TTC549 (cell line): ENCODE data around the gene C5orf52.
"Not testable (repeated sequence)": the region's sequence is repeated elsewhere in the genome, so short reads cannot be mapped to it uniquely, and the experiment has no call there.

Experiments used
- FAIRE-seq: peaks from 2 replicates; lab custom pipeline; 2012; peaks lifted over from hg19 to GRCh38; lab: Jason Lieb, UNC

The C5orf52 gene

DNA sequence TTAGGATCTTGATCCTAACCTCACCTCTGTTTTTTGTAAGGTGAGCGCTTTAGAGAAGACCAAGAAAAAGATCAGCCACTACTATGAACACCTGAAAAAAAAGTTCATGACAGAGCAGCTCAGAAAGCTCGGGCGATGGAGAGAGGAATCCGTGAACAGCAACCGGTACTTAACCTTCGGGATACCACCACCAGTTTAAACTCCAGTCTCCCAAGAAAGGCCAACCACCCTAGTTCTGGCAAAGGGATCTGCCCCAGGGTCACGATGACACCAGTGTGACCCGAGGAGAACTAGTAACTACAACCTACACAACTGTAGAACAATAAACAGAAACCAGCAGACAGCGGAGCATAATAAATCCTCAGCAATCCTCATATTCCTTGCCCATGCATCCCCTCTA, 8.5 kb downstream of the C5orf52 start:
- FAIRE-seq: no peak

DNA sequence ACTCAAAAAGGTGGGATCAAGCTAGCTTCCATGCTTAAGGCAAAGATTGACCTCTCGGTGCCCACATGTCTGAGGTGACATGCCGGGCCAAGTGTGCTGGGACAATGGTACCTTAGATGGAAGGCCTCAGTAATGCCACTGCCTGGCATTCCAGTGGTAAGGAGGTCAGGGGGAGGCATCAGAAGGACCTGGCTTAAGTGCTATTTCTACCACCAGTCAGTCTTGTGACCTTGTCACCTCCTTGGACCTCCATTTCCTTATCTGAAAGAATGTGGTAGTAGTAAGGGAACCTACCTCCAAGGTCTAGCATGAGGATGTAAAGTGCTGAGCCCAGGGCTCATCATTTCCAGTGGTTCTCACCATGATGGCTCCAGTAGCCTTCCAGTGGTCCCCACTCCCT, 8.9 kb downstream of the C5orf52 start:
- no peak for FAIRE-seq

DNA sequence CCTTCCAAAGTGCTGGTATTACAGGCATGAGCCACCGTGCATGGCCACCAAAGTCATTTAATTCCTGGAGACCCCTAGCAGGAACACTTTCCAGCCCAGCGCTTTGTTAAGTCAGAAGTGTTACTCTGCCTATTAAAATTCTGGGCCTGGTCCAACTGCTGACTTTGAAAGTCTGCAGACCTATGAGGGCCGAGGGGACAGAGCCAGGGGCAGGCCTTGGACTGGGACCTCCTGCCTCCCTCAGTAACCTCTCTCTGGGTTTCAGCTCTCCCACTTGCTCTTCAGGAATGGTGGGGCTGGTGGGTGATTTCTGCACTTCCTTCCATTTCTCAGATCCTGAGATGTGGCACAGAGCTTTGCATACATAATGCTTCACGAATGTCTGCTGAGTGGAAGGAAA, 9.7 kb downstream of the C5orf52 start:
- no peak for FAIRE-seq

DNA sequence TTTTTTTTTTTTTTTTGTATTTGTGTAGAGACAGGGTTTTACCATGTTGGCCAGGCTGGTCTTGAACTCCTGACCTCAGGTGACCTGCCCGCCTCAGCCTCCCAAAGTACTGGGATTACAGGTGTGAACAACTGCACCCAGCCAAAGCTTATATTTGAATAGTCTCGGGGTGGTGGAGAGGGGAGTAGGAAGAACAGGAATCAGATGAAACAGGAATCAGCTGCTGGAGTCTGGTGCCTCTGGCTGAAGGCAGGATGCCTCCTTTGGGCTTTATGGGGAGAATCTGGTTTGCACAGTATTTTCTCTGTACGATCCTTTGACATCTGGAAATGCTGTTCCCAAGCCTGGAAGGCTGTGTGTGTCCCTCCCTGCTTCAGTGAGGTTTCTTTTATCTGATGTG, 10.9 kb downstream of the C5orf52 start:
- no peak for FAIRE-seq

DNA sequence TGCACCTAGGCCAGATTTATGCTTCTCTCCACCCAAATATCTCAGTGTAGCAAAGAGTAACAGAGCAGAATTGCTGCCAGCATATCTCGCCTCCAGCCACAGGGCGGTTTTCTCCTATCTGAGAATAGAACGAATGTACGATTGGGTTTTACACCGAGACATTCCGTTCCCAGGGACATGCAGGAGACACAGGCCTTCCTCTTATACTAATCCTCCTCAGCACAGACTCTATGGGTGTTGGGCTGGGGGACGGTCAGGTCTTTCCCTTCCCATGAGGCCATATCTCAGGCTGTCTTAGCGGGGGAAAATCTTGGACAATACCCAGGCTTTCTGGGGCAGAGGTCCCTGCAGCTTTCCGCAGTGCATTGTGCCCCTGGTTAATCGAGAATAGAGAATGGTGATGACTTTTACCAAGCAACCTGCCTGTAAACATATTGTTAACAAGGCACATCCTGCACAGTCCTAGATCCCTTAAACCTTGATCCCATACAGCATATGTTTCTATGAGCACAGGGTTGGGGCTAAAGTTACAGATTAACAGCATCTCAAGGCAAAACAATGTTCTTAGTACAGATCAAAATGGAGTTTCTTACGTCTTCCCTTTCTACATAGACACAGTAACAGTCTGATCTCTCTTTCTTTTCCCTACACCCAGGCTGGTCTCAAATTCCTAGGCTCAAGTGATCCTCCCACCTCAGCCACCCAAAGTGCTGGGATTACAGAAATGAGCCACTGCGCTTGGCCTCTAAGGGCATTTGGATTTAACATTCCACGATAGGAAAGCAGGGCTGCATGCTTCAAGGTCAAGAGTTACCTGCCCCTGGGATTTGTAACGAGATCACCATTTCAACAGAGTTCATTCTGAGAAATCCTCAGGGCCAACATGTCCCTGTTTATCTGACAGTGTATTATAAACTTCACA, 15.2 kb downstream of the C5orf52 start:
- not testable (repeated sequence) for FAIRE-seq

DNA sequence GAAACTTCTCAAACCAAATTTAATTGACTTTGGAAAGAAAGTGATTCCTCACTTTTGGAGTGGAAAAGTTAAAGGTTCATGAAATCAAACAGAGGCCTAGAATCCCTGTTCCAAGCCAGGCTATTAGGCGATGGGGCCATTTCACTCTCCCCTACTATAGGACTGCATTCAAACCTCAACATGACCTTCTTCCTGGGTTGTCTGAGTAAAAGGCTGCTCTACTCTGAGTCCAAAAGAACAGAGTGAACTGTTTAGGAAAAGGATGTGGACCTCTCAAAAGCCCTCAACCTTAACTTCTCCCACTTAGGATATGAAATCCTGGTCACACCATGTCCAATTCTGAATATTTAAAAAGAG, 15.8 kb downstream of the C5orf52 start:
- FAIRE-seq: no peak

DNA sequence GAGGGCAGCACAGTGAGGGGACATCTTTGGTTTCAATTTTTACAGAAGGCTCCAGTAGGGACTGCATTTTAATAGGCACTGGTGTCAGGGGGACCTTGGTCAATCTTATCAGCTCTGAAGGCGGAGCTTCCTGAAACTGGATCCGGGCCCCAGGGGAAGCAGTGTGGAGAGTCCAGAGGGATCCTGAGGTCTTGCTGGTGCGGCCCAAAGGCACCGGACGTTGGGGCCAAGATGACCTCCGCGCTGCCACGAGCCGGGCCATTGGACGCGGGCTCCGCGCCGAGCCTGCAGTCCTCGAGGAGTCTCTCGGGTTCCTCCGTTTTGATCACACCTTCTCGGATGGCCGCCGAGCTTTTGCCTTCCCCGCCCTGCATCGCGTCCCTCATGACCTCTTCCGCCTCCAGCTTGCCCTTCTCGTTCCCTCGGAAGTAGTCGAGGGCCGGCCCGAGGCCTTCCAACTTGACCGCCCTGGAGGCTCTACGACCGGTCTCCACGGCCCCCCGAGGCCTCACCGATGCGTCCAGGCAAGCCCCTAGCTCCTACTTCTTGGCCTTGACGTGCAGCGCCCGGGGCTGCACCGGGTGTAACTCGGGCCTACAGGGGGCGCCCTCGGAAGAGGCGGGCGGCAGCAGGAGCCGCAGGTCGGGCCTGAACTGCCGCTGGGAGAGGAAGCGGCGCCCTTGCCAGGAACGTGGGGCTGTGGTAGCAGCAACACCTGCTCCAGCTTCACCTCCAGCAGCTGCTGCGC, 18.8 kb downstream of the C5orf52 start:
- no peak for FAIRE-seq

DNA sequence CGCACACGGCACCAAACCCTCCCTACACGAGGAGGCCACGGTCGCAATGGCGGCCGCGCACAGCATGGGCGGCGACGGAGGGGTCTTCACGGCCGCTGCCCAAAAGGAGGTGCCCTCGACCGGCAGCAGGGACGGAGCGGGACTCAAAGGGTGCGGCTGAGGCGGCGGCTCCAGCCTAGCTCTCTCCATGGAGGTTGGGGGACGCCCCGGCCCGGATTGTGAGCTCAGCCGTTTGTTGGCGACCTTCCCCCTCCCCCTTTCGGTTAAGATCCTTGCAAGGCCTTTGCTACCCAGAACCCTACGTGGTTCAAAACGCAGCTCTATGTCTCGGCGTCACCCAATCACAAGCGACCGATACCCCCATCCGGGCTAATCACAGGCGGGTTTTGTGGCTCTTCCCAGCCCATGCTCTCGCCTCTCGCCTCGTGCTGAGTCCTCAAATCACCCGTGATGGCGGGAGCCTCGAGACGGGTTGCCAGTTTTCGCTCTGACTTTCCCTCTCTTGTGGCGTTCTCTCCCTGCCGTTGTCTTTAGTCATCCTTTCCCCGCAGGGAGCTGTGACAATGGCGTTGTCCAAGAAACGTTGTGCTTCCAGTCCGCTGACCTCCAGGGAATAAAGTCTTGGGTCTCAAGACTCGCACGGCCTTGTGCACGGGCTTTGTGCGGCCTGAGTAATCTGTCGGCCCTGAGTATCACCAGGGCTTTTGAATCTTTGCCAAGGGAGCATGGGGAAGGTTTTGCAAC, 19.5 kb downstream of the C5orf52 start:
- FAIRE-seq: no peak

DNA sequence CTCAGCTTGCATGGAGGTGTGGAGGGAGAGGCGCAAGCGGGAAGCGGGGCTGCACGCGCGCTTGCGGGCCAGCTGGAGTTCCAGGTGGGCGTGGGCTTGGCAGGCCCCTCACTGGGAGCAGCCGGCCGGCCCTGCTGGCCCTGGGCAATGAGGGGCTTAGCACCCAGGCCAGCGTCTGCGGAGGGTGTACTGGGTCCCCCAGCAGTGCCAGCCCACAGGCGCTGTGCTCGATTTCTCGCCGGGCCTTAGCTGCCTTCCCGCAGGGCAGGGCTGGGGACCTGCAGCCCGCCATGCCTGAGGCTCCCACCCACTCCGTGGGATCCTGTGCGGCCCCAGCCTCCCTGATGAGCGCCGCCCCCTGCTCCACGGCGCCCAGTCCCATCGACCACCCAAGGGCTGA, 22.5 kb downstream of the C5orf52 start:
- not testable (repeated sequence) for FAIRE-seq

DNA sequence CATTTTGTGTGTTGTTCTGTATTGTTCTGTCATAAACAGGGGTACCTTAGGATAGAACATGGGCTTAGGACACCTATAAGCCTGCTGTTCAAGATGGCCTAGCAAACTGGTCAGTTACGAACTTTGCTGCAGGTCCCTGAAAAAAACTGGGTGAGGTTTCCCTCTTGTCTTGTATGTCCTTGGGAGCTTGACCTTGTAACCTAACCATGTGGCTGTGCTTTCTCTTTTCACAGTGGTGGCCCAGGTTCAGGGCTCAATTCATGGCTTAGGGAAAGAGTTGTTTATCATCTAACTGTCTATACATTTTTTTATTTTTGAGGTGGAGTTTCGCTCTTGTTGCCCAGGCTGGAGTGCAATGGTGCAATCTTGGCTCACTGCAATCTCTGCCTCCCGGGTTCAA, 24.8 kb downstream of the C5orf52 start:
- not testable (repeated sequence) for FAIRE-seq

DNA sequence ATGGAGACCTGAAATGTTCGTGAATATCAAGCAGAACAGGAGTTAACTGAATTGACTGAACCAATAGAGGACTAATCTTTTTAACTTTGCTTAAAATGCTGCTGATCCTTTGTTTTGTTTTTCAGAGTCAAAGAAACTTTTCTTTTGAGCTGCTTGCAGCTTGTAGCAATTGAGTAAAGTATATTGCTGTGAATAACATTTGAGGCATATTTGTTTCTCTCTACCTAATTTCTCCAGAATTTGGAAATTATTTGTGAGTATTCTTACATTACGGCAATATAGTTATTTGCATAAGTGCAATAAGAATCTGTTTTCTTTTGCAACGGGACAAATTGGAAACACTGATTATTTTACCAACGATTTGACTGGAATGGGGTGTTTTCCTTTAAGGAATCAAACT, 27.3 kb downstream of the C5orf52 start:
- FAIRE-seq: not testable (repeated sequence)

DNA sequence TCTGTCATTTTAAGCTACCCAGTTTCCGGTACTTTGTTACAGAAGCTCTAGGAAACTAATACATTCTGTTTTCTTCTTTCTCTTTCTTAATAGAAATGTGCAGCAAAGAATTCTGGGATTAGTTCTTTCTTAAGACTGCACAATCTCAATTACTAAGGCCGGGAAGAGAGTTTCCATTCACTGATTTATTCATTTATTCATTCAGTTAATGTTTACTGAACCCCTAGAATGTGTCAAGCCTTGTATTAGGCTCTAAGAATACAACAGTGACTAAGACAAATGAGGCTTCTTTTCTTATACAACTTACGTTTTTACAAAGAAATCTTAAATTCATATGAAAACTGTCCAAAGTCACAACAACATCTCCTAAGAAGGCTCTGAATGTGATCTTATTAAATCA, 32.4 kb downstream of the C5orf52 start:
- FAIRE-seq: no peak

DNA sequence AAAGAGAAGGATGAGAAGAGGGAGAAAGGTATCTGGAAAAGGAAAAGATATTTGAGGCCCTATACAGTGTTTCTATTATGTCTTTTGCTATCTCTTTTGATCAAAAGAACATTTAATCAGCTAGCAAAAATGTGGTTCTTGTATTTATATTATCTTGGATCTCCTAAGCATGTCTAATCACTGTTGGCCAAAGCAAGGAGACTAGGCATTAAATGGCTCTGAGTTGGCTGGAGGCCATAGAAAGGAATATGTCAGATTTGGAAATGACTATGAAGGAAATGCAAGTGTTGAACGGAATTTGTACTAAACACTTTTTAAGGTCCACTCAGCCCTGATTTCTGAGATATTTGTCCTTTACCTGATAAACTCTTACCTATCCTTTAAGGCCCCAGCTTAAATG, 37.5 kb downstream of the C5orf52 start:
- no peak for FAIRE-seq

DNA sequence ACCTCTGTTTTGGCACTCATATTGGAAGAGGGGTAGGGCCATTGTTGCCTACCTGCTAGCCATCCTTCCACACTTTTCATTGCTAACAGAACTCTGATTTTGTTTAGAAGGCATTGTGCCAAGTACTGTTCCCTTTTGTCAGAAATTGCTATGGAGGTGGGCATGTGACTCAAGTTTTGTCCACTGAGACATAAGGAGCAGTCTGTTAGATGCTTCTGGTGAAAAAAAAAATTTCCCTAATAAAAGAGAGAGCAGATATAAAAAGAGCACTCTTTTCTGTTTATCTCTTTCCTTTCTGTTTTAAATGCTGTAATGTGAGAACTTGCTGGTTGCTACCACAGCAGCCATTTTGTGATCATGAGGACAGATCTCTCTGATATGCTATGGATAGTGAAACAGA, 38.0 kb downstream of the C5orf52 start:
- FAIRE-seq: no peak

DNA sequence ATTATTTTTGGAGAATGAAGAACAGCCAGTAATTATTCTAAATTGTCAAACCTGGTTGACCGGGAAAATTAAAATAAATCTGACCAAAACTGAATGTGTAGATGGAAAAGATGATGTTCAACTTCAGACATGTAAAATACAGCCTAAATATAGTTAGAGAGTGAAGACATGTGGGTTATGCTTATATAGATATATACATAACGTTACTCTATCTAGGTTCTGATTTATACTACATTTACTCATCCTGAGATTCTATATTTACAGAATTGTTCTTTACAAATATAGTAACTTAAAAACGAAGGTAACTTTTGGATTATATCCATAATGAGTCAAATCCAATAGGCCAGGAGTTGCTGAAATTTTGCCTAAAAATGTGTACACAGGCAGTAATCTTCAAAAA, 39.1 kb downstream of the C5orf52 start:
- FAIRE-seq: no peak

DNA sequence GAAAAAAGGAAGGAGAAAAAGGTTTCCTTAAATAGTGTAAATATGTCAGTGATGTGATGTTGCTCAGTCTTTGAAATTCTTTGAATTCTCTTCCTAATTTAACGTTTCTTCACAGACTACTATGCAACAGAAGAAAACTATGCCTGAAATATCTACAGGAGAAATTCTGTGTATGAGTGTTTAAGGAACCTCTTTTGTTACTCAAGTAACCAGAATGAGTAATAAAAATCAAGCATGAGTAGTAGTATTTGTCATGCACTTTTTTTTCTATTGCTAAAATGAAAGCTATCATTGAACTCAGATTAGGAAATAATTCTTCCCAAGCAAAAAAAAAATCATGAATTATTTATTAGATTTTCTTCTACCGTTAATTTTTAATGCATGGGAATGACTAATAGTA, 39.5 kb downstream of the C5orf52 start:
- no peak for FAIRE-seq

DNA sequence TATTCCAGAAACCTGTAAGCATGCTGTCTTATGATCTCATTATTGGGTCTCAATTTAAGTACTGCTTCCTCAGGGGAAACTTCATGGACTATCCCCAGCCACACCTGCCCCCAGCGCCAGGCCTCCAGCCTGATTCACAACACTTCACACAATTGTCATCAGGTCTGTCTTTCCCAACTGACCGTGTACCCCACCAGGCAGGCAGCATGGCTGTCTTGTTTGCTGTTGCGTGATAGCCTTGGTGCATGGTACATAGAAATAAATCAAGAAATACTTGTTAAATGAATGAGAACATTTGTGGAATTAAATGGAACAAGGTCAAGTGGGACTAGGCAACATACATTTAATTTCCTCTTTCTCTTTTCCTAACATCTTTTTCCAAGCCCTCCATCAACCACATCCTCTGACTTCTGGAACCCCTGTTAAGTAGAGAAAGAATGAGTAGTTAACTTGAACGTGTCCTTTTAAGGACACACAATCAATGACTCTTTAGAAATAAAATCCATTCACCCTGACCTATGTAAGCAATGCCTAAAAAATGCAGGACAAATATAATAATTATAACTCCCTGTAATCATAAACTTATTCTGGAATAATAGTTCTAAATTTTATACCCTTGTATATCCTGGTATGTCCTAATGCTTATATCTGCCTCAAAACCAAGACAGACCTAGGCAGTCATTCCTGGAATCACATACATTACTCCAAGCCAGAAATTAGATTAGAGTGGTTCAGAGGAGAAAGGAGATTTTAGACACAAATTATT, 42.7 kb downstream of the C5orf52 start:
- no peak for FAIRE-seq

DNA sequence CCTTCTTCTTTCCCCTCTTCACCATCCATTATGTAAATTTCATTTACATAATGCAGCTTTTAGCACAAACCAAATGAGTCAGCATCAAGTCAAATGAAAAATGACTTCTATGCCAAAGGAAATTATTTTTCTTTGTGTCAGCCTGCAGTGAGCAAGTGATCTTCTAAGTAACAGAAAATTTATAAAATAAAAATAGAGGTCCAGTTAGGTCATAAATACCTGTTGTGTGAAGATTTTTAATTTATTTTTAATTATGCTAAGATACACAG, 43.2 kb downstream of the C5orf52 start:
- no peak for FAIRE-seq

DNA sequence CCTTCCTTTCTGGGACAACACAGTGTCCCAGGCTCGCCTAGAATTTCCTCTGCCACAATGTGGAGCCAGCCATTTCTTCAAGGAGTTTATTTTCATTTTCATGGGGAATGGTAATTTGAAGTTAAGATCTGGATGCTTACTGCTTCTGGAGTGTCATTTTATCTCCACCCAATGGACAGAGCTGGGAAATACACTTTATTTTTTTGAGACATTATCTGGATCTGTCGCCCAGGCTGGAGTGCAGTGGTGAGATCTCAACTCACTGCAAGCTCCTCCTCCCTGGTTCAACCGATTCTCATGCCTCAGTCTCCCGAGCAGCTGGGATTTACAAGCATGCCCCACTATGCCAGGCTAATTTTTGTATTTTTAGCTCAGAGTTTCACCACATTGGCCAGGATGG, 47.2 kb downstream of the C5orf52 start:
- peak; percentile 28 for FAIRE-seq

DNA sequence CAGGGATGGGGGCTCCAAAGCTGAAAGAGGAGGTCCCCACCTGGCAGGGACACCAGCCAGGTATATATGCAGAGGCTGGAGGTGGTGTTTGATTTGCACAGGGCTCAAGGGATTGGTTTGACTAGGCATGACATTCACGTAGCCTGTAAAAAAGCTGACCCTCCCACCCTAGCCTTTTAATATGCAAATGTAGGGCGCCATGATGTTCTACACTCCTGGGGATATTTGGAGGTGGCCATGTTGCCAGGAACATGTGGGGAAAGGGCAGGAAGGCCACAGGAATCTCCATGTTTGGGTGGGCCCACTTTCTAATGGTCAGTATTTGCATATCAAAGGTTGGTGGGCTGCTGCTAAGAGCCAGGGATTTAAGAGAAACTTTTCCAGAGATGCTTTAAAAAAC, 47.9 kb downstream of the C5orf52 start:
- FAIRE-seq: no peak

DNA sequence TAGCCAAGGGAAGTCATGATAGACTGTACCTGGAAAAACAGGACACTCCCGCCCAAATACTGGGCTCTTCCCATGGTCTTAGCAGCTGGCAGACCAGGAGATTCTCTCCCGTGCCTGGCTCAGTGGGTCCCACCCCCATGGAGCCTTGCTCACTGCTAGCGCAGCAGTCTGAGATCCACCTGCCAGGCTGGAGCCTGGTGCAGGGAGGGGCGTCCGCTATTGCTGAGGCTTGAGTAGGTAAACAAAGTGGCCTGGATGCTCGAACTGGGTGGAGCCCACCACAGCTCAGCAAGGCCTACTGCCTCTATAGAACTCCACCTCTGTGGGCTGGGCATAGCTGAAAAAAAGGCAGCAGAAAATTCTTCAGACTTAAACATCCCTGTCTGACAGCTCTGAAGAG, 49.8 kb downstream of the C5orf52 start:
- no peak for FAIRE-seq

DNA sequence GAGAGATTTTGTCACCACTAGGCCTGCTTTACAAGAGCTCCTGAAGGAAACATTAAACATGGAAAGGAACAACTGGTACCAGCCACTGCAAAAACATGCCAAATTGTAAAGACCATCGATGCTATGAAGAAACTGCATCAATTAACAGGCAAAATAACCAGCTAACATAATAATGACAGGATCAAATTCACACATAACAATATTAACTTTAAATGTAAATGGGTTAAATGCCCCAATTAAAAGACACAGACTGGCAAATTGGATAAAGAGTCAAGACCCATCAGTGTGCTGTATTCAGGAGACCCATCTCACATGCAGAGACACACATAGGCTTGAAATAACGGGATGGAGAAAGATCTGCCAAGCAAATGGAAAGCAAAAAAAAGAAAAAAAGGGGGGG, 51.6 kb downstream of the C5orf52 start:
- not testable (repeated sequence) for FAIRE-seq

DNA sequence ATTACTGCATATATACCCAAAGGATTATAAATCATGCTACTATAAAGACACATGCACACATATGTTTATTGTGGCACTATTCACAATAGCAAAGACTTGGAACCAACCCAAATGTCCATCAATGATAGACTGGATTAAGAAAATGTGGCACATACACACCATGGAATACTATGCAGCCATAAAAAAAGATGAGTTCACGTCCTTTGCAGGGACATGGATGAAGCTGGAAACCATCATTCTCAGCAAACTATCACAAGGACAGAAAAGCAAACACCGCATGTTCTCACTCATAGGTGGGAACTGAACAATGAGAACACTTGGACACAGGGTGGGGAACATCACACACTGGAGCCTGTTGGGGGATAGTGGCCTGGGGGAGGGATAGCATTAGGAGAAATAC, 55.3 kb downstream of the C5orf52 start:
- FAIRE-seq: not testable (repeated sequence)
